ENCODE results near the gene TFB2M. TPM values are rescaled to one million over a fixed set of nuclear protein-coding genes. Genes with fewer than 3 reads are reported as not detected.

Gene TFB2M, protein sequence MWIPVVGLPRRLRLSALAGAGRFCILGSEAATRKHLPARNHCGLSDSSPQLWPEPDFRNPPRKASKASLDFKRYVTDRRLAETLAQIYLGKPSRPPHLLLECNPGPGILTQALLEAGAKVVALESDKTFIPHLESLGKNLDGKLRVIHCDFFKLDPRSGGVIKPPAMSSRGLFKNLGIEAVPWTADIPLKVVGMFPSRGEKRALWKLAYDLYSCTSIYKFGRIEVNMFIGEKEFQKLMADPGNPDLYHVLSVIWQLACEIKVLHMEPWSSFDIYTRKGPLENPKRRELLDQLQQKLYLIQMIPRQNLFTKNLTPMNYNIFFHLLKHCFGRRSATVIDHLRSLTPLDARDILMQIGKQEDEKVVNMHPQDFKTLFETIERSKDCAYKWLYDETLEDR
- total RNA-seq (2022; extraction: Qiagen RNA extraction; ENCODE audit: low read depth), result 36.5 to 44.9 TPM (median 44.5 TPM) in 5 replicates

DNA sequence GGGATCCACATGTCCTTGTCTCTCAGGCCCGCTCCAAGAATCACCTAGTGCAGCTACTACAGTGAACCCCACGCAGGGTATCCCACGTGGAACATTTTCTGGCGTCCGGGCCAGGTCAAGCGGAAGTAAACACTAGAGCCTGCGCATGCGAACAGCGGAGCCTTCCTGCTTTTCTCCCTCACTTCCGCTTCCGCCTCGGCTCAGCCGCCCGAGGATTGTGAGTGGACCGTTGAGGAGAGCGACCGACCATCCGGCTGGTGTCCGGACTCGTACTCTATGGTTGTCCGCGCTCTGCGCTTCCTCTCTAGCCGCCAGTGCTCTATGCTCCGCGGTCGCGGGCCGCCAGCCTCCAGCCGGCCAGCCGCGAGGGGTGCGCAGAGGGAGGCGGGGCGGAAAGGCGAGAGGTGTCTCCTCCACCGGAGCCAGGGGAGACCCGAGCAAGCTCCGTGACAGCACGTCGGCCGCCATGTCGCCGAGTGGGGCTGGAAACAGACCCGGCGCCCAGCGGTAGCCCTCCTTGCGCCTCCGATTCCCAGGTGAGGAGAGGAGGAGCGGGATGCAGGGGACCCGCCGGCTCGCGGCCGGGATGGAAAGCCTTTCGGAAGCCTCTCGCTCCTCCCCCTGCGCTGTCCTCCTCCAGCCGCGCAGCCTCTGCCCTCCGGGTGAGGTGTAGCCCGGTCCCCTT is at the start of gene TFB2M, which contains the start of gene CNST:
TFB2M (minus strand) TSS at position 134 of the 685 bp plus-strand sequence; CDS start at position 11, 123 bp downstream.
CNST (plus strand) TSS at position 329 of the 685 bp plus-strand sequence. CDS start 25,107 bp downstream, outside the sequence.

DNA sequence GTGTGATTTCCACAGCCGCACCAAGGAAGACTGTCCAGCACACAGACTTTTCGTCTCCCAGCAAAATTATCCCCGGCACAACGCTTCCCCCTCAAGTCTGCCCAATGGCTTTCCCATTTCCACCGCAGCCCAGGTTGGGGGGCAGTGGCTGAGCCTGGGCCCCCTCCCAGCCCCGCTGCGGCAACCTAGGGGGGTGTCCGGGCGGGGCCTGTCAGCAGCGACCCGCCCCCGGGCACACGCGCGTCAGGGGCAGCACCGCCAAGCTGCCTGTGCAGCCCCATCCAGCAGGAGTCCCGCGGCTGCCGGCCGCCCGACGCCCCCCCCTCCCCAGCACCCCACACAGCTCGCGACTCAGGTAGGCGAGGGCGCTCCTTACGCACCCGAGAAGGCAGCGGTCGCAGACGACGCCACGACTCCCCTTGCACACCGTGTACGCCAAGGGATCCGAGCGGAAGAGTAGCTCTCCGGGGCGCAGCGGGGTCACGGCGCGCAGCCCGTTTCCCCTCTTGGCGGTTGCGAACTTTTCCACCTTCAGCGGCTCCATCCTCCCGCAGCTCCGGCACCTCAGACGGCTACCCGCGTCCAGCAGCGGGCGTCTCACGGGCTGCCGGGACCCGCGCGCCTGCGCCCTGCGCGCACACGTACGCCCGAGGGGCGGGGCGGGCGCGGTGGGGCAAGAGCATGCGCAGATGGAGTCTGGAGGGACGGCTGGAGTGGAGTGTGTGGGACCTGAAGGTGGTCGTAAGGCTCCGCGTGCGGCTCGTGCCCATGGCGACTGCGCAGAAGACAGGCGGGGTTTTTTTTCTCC is 59.2 kb downstream of the TFB2M start, which contains the start of gene SMYD3:
SMYD3 (minus strand) TSS at position 606 of the 808 bp plus-strand sequence.

Other genes starting within 250 kb of the TFB2M start
- 12.7 to 15.2 TPM (median 14.5 TPM) in 5 replicates for gene SMYD3, start 59.0 kb downstream of the TFB2M start, total RNA-seq (2022; extraction: Qiagen RNA extraction; ENCODE audit: low read depth)
- gene CNST, start 195 bp upstream of the TFB2M start, total RNA-seq (2022; extraction: Qiagen RNA extraction; ENCODE audit: low read depth), result 7.8 to 10.7 TPM (median 9.4 TPM) in 5 replicates
- gene SCCPDH, start 158.1 kb upstream of the TFB2M start, total RNA-seq (2022; extraction: Qiagen RNA extraction; ENCODE audit: low read depth), result 44.2 to 51.5 TPM (median 48.7 TPM) in 5 replicates